ENCODE results near the gene CPA1. TPM values are rescaled to one million over a fixed set of nuclear protein-coding genes. Genes with fewer than 3 reads are reported as not detected.

The CPA1 gene
- total RNA-seq, 2 donors from 2014 or later = not detected

- Mint-ChIP-seq H3K36me3 (ENCODE audit: low read depth) (no peaks in the 10 kb centered on the region), H3K4me1 (peaks cover 14% of the 10 kb centered on the region), H3K27me3 (ENCODE audit: insufficient read depth) (peaks cover 3% of the 10 kb centered on the region), H3K4me3 (no peak overlapping the region), H3K9me3 (no peaks in the 10 kb centered on the region), H3K27ac (no peak overlapping the region)
- H3K36me3 ChIP-seq (ENCODE audit: control insufficient read depth, insufficient read depth, low read length) = no peaks in the 10 kb centered on the region
- TF ChIP-seq CTCF (conservative IDR thresholded peaks at IDR 0.05) = no peak
- peak; percentile 62 for DNase-seq
- H3K4me1 ChIP-seq (ENCODE audit: control insufficient read depth, insufficient read depth, low read length) = peaks cover 1% of the 10 kb centered on the region
- no peak overlapping the region for H3K9ac ChIP-seq (ENCODE audit: extremely low read depth, low read length, poor library complexity, severe bottlenecking)
- H3K27me3 ChIP-seq (ENCODE audit: control insufficient read depth, insufficient read depth, low read length, poor library complexity, severe bottlenecking) = no peaks in the 10 kb centered on the region
- 15 to 48% methylated on average over 4 to 8 of the region's 8 CpGs for WGBS, 2 experiments (ENCODE audit: insufficient coverage in 1 of 2, insufficient read length in 1 of 2)
- H3K9me3 ChIP-seq (ENCODE audit: control insufficient read depth, low read length) = no peaks in the 10 kb centered on the region
- peak overlapping the region; percentile 82 for H3K27ac ChIP-seq (ENCODE audit: low read depth, low read length)
- peak overlapping the region; percentile 8 for H3K4me3 ChIP-seq (ENCODE audit: low read length)
Observed at GRCh38 chr7:130345136-130345535, 35.2 kb upstream of the CPA1 start.

- H3K36me3 ChIP-seq (ENCODE audit: control insufficient read depth, insufficient read depth, low read length) = no peaks in the 10 kb centered on the region
- WGBS, 2 experiments (ENCODE audit: insufficient coverage in 1 of 2, insufficient read length in 1 of 2) = 95 to 97% methylated on average over 4 to 5 of the region's 5 CpGs
- H3K27me3 ChIP-seq (ENCODE audit: control insufficient read depth, insufficient read depth, low read length, poor library complexity, severe bottlenecking) = no peaks in the 10 kb centered on the region
- H3K9me3 ChIP-seq (ENCODE audit: control insufficient read depth, low read length) = no peaks in the 10 kb centered on the region
- H3K27ac Mint-ChIP-seq = no peak overlapping the region
- DNase-seq = no peak
- H3K4me1 Mint-ChIP-seq = peaks cover 20% of the 10 kb centered on the region
- H3K4me3 Mint-ChIP-seq = no peak overlapping the region
- TF ChIP-seq CTCF (conservative IDR thresholded peaks at IDR 0.05) = no peak
- H3K4me1 ChIP-seq (ENCODE audit: control insufficient read depth, insufficient read depth, low read length) = peaks cover 5% of the 10 kb centered on the region
- no peaks in the 10 kb centered on the region for H3K36me3 Mint-ChIP-seq (ENCODE audit: low read depth)
- H3K27ac ChIP-seq (ENCODE audit: low read depth, low read length) = peak overlapping the region; percentile 82
- peaks cover 7% of the 10 kb centered on the region for H3K27me3 Mint-ChIP-seq (ENCODE audit: insufficient read depth)
- no peaks in the 10 kb centered on the region for H3K9me3 Mint-ChIP-seq
- H3K4me3 ChIP-seq (ENCODE audit: low read length) = no peak overlapping the region
- no peak overlapping the region for H3K9ac ChIP-seq (ENCODE audit: extremely low read depth, low read length, poor library complexity, severe bottlenecking)
Observed at GRCh38 chr7:130345725-130346124, 34.6 kb upstream of the CPA1 start.

GRCh38 chr7:130346177-130346905, 34.0 kb upstream of the CPA1 start:
- Histone ChIP-seq H3K4me1 (ENCODE audit: control insufficient read depth, insufficient read depth, low read length) (peaks cover 5% of the 10 kb centered on the region), H3K27me3 (ENCODE audit: control insufficient read depth, insufficient read depth, low read length, poor library complexity, severe bottlenecking) (peaks cover under 1% of the 10 kb centered on the region), H3K27ac (ENCODE audit: low read depth, low read length) (peak overlapping the region; percentile 82), H3K9ac (ENCODE audit: extremely low read depth, low read length, poor library complexity, severe bottlenecking) (no peak overlapping the region), H3K4me3 (ENCODE audit: low read length) (no peak overlapping the region), H3K9me3 (ENCODE audit: control insufficient read depth, low read length) (no peaks in the 10 kb centered on the region), H3K36me3 (ENCODE audit: control insufficient read depth, insufficient read depth, low read length) (no peaks in the 10 kb centered on the region)
- H3K27me3 Mint-ChIP-seq (ENCODE audit: insufficient read depth) = peaks cover 9% of the 10 kb centered on the region
- H3K9me3 Mint-ChIP-seq = no peaks in the 10 kb centered on the region
- no peaks in the 10 kb centered on the region for H3K36me3 Mint-ChIP-seq (ENCODE audit: low read depth)
- no peak overlapping the region for H3K27ac Mint-ChIP-seq
- 58 to 89% methylated on average over 2 to 10 of the region's 10 CpGs for WGBS, 2 experiments (ENCODE audit: insufficient coverage in 1 of 2, insufficient read length in 1 of 2)
- H3K4me3 Mint-ChIP-seq = no peak overlapping the region
- peaks cover 23% of the 10 kb centered on the region for H3K4me1 Mint-ChIP-seq
- no peak for TF ChIP-seq CTCF (conservative IDR thresholded peaks at IDR 0.05)
- DNase-seq = no peak

Data from endodermal cell (in vitro differentiated cells).